Fibroblast of skin of left quadriceps (primary cell): ENCODE measurements around the gene GRB10.
"Not testable (repeated sequence)": the region's sequence is repeated elsewhere in the genome, so short reads cannot be mapped to it uniquely, and the experiment has no call there.

Experiments used
- DNase-seq, 2 experiments: peaks; one replicate each; pipeline ENCODE4 v3.0.0-alpha.2; 2013; ENCODE audit warnings: low read depth in 2 of 2

Gene GRB10

GRCh38 chr7:50745336-50745735 is 37.4 kb downstream of the GRB10 start:
- no peak for DNase-seq

GRCh38 chr7:50743893-50744292 is 38.8 kb downstream of the GRB10 start:
- DNase-seq, result no peak

- no peak for DNase-seq
Observed at GRCh38 chr7:50743016-50743415, 39.7 kb downstream of the GRB10 start.

GRCh38 chr7:50742401-50742800 is 40.3 kb downstream of the GRB10 start:
- no peak for DNase-seq

- no peak for DNase-seq
Observed at GRCh38 chr7:50739744-50740435, 42.8 kb downstream of the GRB10 start.

GRCh38 chr7:50738932-50739331 is 43.8 kb downstream of the GRB10 start:
- DNase-seq, result no peak

- DNase-seq, result not testable (repeated sequence)
Observed at GRCh38 chr7:50735836-50736235, 46.9 kb downstream of the GRB10 start.

GRCh38 chr7:50735333-50735732 is 47.4 kb downstream of the GRB10 start:
- DNase-seq, result no peak

- DNase-seq, result no peak
Observed at GRCh38 chr7:50734246-50734645, 48.5 kb downstream of the GRB10 start.

GRCh38 chr7:50733552-50733951 is 49.1 kb downstream of the GRB10 start:
- no peak for DNase-seq

GRCh38 chr7:50731703-50732582 is 50.8 kb downstream of the GRB10 start:
- no peak for DNase-seq

GRCh38 chr7:50730446-50731400 is 52.0 kb downstream of the GRB10 start:
- no peak for DNase-seq

- peak; percentile 40 to 54 for DNase-seq
Observed at GRCh38 chr7:50729962-50730361, 52.7 kb downstream of the GRB10 start.

- DNase-seq, result peak; percentile 15 to 17
Observed at GRCh38 chr7:50728184-50728583, 54.5 kb downstream of the GRB10 start.

GRCh38 chr7:50727711-50728110 is 55.0 kb downstream of the GRB10 start:
- DNase-seq, result no peak

GRCh38 chr7:50727072-50727471 is 55.6 kb downstream of the GRB10 start:
- DNase-seq, result no peak

GRCh38 chr7:50725774-50726173 is 56.9 kb downstream of the GRB10 start:
- no peak for DNase-seq

- no peak for DNase-seq
Observed at GRCh38 chr7:50724526-50725520, 57.9 kb downstream of the GRB10 start.

- no peak for DNase-seq
Observed at GRCh38 chr7:50723888-50724287, 58.8 kb downstream of the GRB10 start.

GRCh38 chr7:50723173-50723572 is 59.5 kb downstream of the GRB10 start:
- no peak for DNase-seq
